SK-N-SH treated with all-trans-retinoic acid at 6 μM for 48 hours (cell line): ENCODE data around the gene RNU2-63P.

ENCODE experiments used
- ARNTL ChIP-seq: fragments of 450-650 bp; formaldehyde crosslinking; IDR thresholded peaks from 2 replicates; pipeline ENCODE4 v1.5.0; 2020; ENCODE audit warnings: low read depth, mild to moderate bottlenecking, moderate library complexity, borderline replicate concordance
- CREB5 ChIP-seq: fragments of 250-450 bp; sonication (Bioruptor Pico); IDR thresholded peaks from 2 replicates; pipeline ENCODE4 v1.5.1; 2020; ENCODE audit warnings: low read depth, mild to moderate bottlenecking, moderate library complexity
- PATZ1 ChIP-seq: fragments of 250-450 bp; sonication (Bioruptor Pico); IDR thresholded peaks from 2 replicates; pipeline ENCODE4 v1.8.0; 2020; ENCODE audit warnings: mild to moderate bottlenecking, moderate library complexity, borderline replicate concordance
- PPARA ChIP-seq: fragments of 250-450 bp; sonication (Bioruptor Pico); IDR thresholded peaks from 2 replicates; pipeline ENCODE4 v1.5.0; 2020; ENCODE audit warnings: mild to moderate bottlenecking, borderline replicate concordance
- RARB ChIP-seq: fragments of 250-450 bp; sonication (Bioruptor Pico); IDR thresholded peaks from 2 replicates; pipeline ENCODE4 v1.8.0; 2021; ENCODE audit warnings: mild to moderate bottlenecking, moderate library complexity
- SNAI2 ChIP-seq: fragments of 250-450 bp; sonication (Bioruptor Pico); IDR thresholded peaks from 2 replicates; pipeline ENCODE4 v1.5.0; 2020; ENCODE audit warnings: mild to moderate bottlenecking, moderate library complexity
- ZFP30 ChIP-seq: fragments of 450-650 bp; formaldehyde crosslinking; IDR thresholded peaks from 2 replicates; pipeline ENCODE4 v1.5.0; 2022; ENCODE audit warnings: mild to moderate bottlenecking, moderate library complexity
- ZNF565 ChIP-seq: fragments of 450-650 bp; formaldehyde crosslinking; conservative IDR thresholded peaks from 2 replicates; pipeline ENCODE4 v1.5.0; 2020; ENCODE audit warnings: low read depth, mild to moderate bottlenecking, moderate library complexity

- no peak for TF ChIP-seq ZNF565 (CRISPR knock-in tag)
- TF ChIP-seq SNAI2 (CRISPR knock-in tag): no peak
- no peak for TF ChIP-seq ZFP30 (CRISPR knock-in tag)
- TF ChIP-seq PATZ1 (CRISPR knock-in tag): no peak
- no peak for TF ChIP-seq RARB (CRISPR knock-in tag)
- TF ChIP-seq CREB5 (CRISPR knock-in tag): no peak
- no peak for TF ChIP-seq ARNTL
- no peak for TF ChIP-seq PPARA (CRISPR knock-in tag)
These were observed 20.6 kb downstream of the RNU2-63P start for GRCh38 chr2:87995756-87996155.
